ENCODE measurements around the gene PIGQ. TPM values are rescaled to one million over a fixed set of nuclear protein-coding genes. Genes with fewer than 3 reads are reported as not detected.
A peak's percentile ranks its signal among the peaks of the same experiment; 100 is the strongest.

Gene PIGQ
- total and polyA plus RNA-seq, 2 of the 4 experiments (the other 2 are of a cell fraction) = 5.9 to 36.8 TPM

GRCh38 chr16:527015-527903 is 42.5 kb upstream of the PIGQ start, which contains the start of gene CAPN15:
CAPN15 (plus strand) TSS chr16:527712; CDS start chr16:546839, 19,127 bp downstream.
- WGBS, 2 experiments (ENCODE audit: extremely low coverage in 2 of 2, insufficient read length in 1 of 2) = 1% methylated on average over 83 of the region's 129 CpGs; no CpG with 5 or more reads in 1 of the 2 experiments
- Histone ChIP-seq H2BK5ac (ENCODE audit: low read depth, low read length, poor library complexity, severe bottlenecking) (peak within 1 kb of the TSS; percentile 95), H3K27ac (ENCODE audit: insufficient read depth, low read length) (peak within 1 kb of the TSS; percentile 98), H4K91ac (ENCODE audit: insufficient read depth, low read depth, low read length) (peak within 1 kb of the TSS; percentile 88), H4K20me1 (ENCODE audit: insufficient read depth, low read length) (peaks cover 75% of the 10 kb centered on the region), H3K56ac (ENCODE audit: extremely low read depth, insufficient read depth, low read length) (peak within 1 kb of the TSS; percentile 63), H3K9ac (ENCODE audit: low read depth, low read length) (peak within 1 kb of the TSS; percentile 87), H3K4me2 (ENCODE audit: low read depth, low read length) (peak within 1 kb of the TSS; percentile 98), H2AK9ac (replicated peaks; ENCODE audit: low read depth, low read length, poor library complexity) (peak within 1 kb of the TSS; percentile 100), H4K5ac (ENCODE audit: low read depth, low read length) (peak within 1 kb of the TSS; percentile 69), H3K4me3 (ENCODE audit: insufficient read depth, low read depth, low read length) (peak within 1 kb of the TSS; percentile 89), H3K9me3 (ENCODE audit: control insufficient read depth, insufficient read depth, low read length) (no peaks in the 10 kb centered on the region), H2AK5ac (ENCODE audit: low read depth, low read length) (peak within 1 kb of the TSS; percentile 91), H3K79me1 (ENCODE audit: low read depth in 1 of 2, low read length in 2 of 2) (peaks cover 8 to 69% of the 10 kb centered on the region in 2 experiments; a peak in 2 of 4 replicates), H3K14ac (replicated peaks; ENCODE audit: low read depth, low read length) (peak within 1 kb of the TSS; percentile 94), H2BK20ac (ENCODE audit: low read depth, low read length) (no peak within 1 kb of the TSS), H3K23ac (ENCODE audit: low read depth, low read length) (peak within 1 kb of the TSS; percentile 87), H3K36me3 (ENCODE audit: control insufficient read depth, insufficient read depth, low read length) (peaks cover 8% of the 10 kb centered on the region; the same call in 1 of the 2 replicates), H2AFZ (replicated peaks; ENCODE audit: low read length, poor library complexity) (peak within 1 kb of the TSS; percentile 95), H2BK15ac (ENCODE audit: low read depth, low read length) (no peak within 1 kb of the TSS; the same call in 2 of the 3 replicates), H2BK120ac (ENCODE audit: low read depth, low read length) (peak within 1 kb of the TSS; percentile 74), H3K4me1 (ENCODE audit: control insufficient read depth, insufficient read depth, low read length) (peaks cover 21% of the 10 kb centered on the region), H3K27me3 (ENCODE audit: control insufficient read depth, insufficient read depth, low read length) (no peaks in the 10 kb centered on the region), H3K18ac (ENCODE audit: low read depth, low read length) (peak within 1 kb of the TSS; percentile 79), H3K4ac (ENCODE audit: low read depth, low read length) (peak within 1 kb of the TSS; percentile 94), H3K9me1 (ENCODE audit: insufficient read depth, low read length) (peaks cover 3% of the 10 kb centered on the region; the same call in 1 of the 2 replicates), H4K8ac (ENCODE audit: low read depth in 2 of 2, low read length in 2 of 2) (peak within 1 kb of the TSS; percentile 76 to 87)
- peak; percentile 79 for ATAC-seq (ENCODE audit: low read depth)
- dilution Hi-C loops (cut with HindIII; ENCODE audit: low sequenced_read_pairs, unreplicated experiment) (no loop called here), in situ Hi-C loops (cut with MboI; ENCODE audit: low sequenced_read_pairs) (no loop called here), intact Hi-C loops (cut with micrococcal nuclease) (loop anchor here (2.0 to 5.0 kb wide), 3 partner anchors 102 to 125 kb away; partner anchors contain the start of genes DECR2, METTL26 and RAB11FIP3)
- no TSS peak for BruUV-seq (replicated peaks)
- ChIA-PET POLR2A (ENCODE audit: unreplicated experiment) (interaction anchor here (0.6 kb wide), 1 partner anchor 201 kb away, joined by 9 read pairs; no protein-coding TSS in a partner anchor), CTCF (no interaction called here)
- peak; percentile 79 for DNase-seq
- TF ChIP-seq, protein P1, sequence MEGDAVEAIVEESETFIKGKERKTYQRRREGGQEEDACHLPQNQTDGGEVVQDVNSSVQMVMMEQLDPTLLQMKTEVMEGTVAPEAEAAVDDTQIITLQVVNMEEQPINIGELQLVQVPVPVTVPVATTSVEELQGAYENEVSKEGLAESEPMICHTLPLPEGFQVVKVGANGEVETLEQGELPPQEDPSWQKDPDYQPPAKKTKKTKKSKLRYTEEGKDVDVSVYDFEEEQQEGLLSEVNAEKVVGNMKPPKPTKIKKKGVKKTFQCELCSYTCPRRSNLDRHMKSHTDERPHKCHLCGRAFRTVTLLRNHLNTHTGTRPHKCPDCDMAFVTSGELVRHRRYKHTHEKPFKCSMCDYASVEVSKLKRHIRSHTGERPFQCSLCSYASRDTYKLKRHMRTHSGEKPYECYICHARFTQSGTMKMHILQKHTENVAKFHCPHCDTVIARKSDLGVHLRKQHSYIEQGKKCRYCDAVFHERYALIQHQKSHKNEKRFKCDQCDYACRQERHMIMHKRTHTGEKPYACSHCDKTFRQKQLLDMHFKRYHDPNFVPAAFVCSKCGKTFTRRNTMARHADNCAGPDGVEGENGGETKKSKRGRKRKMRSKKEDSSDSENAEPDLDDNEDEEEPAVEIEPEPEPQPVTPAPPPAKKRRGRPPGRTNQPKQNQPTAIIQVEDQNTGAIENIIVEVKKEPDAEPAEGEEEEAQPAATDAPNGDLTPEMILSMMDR (conservative IDR thresholded peaks at IDR 0.05; ENCODE audit: low read depth, low read length) = no peak; the same call in 1 of the 2 replicates
- no peak for TF ChIP-seq RFX5 (IDR thresholded peaks at IDR 0.05; ENCODE audit: low read depth, low read length)
- peak; percentile 69; the same call in 1 of the 2 replicates for TF ChIP-seq MAZ (IDR thresholded peaks at IDR 0.05; ENCODE audit: borderline replicate concordance, low read depth, low read length)
- TF ChIP-seq POLR2A (IDR thresholded peaks at IDR 0.05; ENCODE audit: low read depth, low read length) = peak; percentile 71
- no peak for TF ChIP-seq NFE2L2 (IDR thresholded peaks at IDR 0.05; ENCODE audit: low read depth, low read length)
- no peak for TF ChIP-seq FOS (IDR thresholded peaks at IDR 0.05; ENCODE audit: low read depth, low read length)
- TF ChIP-seq, protein P2, sequence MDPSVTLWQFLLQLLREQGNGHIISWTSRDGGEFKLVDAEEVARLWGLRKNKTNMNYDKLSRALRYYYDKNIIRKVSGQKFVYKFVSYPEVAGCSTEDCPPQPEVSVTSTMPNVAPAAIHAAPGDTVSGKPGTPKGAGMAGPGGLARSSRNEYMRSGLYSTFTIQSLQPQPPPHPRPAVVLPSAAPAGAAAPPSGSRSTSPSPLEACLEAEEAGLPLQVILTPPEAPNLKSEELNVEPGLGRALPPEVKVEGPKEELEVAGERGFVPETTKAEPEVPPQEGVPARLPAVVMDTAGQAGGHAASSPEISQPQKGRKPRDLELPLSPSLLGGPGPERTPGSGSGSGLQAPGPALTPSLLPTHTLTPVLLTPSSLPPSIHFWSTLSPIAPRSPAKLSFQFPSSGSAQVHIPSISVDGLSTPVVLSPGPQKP (IDR thresholded peaks at IDR 0.05; ENCODE audit: borderline replicate concordance, low read depth, low read length) = no peak
- TF ChIP-seq CEBPB (IDR thresholded peaks at IDR 0.05; ENCODE audit: low read depth, low read length) = no peak
- TF ChIP-seq BHLHE40 (IDR thresholded peaks at IDR 0.05; ENCODE audit: low read depth, low read length) = no peak
- TF ChIP-seq RCOR1 (IDR thresholded peaks at IDR 0.05; ENCODE audit: insufficient replicate concordance, low read length) = no peak
- no peak for TF ChIP-seq CHD1 (IDR thresholded peaks at IDR 0.05; ENCODE audit: low read depth, low read length)
- no peak for TF ChIP-seq MAFK (IDR thresholded peaks at IDR 0.05; ENCODE audit: low read depth, low read length)
- no peak for TF ChIP-seq SMC3 (IDR thresholded peaks at IDR 0.05; ENCODE audit: low read depth, low read length)
- TF ChIP-seq RAD21 (IDR thresholded peaks at IDR 0.05; ENCODE audit: low read length) = no peak
- TF ChIP-seq MXI1 (IDR thresholded peaks at IDR 0.05; ENCODE audit: borderline replicate concordance, low read depth, low read length) = peak; percentile 40; the same call in 1 of the 2 replicates

Measured in IMR-90 (cell line).